ENCODE data around the gene BABAM1. TPM values are rescaled to one million over a fixed set of nuclear protein-coding genes. Genes with fewer than 3 reads are reported as not detected.
A peak's percentile ranks its signal among the peaks of the same experiment; 100 is the strongest.

Gene BABAM1
- total and polyA plus RNA-seq, 10 of the 15 experiments (the other 5 are each of a cell fraction or from before 2014, with no cell fraction given) = 11.9 to 154 (median 103) TPM

GRCh38 chr19:17305216-17305516, 37.9 kb downstream of the BABAM1 start (continued):
- TF ChIP-seq POLR2AphosphoS2 (IDR thresholded peaks at IDR 0.05; ENCODE audit: low read depth, low read length) = no peak
- TF ChIP-seq ETV6 (conservative IDR thresholded peaks at IDR 0.05 in 1 of 2, IDR thresholded peaks at IDR 0.05 in 1 of 2; ENCODE audit: borderline replicate concordance in 1 of 2, low read depth in 1 of 2) = no peak
- no peak for TF ChIP-seq NFYB (IDR thresholded peaks at IDR 0.05; ENCODE audit: insufficient read depth, low read depth, low read length)
- no peak for TF ChIP-seq KDM1A (IDR thresholded peaks at IDR 0.05; ENCODE audit: borderline replicate concordance)
- TF ChIP-seq CREB1 (IDR thresholded peaks at IDR 0.05; ENCODE audit: low read depth) = no peak
- no peak for TF ChIP-seq ELK1 (IDR thresholded peaks at IDR 0.05; ENCODE audit: low read depth, low read length)
- TF ChIP-seq USF2 (IDR thresholded peaks at IDR 0.05; ENCODE audit: borderline replicate concordance, low read depth, low read length) = no peak
- TF ChIP-seq ZNF687 (IDR thresholded peaks at IDR 0.05) = peak; percentile 40; the same call in 1 of the 2 replicates
- TF ChIP-seq RELA (IDR thresholded peaks at IDR 0.05; ENCODE audit: borderline replicate concordance, partially characterized antibody) = no peak
- TF ChIP-seq ATF3 (IDR thresholded peaks at IDR 0.05; ENCODE audit: borderline replicate concordance, extremely low read depth, low read depth, low read length) = no peak
- TF ChIP-seq ZNF384 (IDR thresholded peaks at IDR 0.05; ENCODE audit: borderline replicate concordance, low read depth, low read length) = no peak
- no peak for TF ChIP-seq NFYA (IDR thresholded peaks at IDR 0.05; ENCODE audit: borderline replicate concordance, low read depth, low read length)
- no peak for TF ChIP-seq ZNF592 (IDR thresholded peaks at IDR 0.05)
- no peak for TF ChIP-seq CTCF (IDR thresholded peaks at IDR 0.05 in 2 of 3, conservative IDR thresholded peaks at IDR 0.05 in 1 of 3; ENCODE audit: control insufficient read depth in 2 of 3, extremely low read depth in 1 of 3, insufficient read depth in 1 of 3, low read depth in 3 of 3, low read length in 3 of 3)
- TF ChIP-seq NFXL1 (IDR thresholded peaks at IDR 0.05; ENCODE audit: borderline replicate concordance) = no peak
- no peak for TF ChIP-seq YY1 (IDR thresholded peaks at IDR 0.05; ENCODE audit: low read depth, low read length)
- no peak for TF ChIP-seq CHD1 (IDR thresholded peaks at IDR 0.05; ENCODE audit: low read depth, low read length)

Data from GM12878 (cell line).